ENCODE measurements around the gene GIMAP4.
"Not testable (repeated sequence)": the region's sequence is repeated elsewhere in the genome, so short reads cannot be mapped to it uniquely, and the experiment has no call there.

The GIMAP4 gene

DNA sequence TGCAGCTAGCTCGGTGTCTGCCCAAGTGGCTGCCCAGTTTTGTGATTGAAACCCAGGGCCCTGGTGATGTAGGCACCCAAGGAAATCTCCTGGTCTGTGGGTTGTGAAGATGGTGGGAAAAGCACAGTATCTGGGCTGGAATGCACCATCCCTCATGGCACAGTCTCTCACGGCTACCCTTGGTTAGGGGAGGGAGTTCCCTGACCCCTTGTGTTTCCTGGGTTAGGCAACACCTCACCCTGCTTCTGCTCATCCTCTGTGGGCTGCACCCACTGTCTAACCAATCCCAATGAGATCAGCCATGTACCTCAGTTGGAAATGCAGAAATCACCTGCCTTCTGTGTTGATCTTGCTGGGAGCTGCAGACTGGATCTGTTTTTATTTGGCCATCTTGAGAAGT lies 27.6 kb downstream of the GIMAP4 start:
- no peak overlapping the region for H3K4me3 ChIP-seq (ENCODE audit: low read depth, low read length)
- TF ChIP-seq, protein P1, sequence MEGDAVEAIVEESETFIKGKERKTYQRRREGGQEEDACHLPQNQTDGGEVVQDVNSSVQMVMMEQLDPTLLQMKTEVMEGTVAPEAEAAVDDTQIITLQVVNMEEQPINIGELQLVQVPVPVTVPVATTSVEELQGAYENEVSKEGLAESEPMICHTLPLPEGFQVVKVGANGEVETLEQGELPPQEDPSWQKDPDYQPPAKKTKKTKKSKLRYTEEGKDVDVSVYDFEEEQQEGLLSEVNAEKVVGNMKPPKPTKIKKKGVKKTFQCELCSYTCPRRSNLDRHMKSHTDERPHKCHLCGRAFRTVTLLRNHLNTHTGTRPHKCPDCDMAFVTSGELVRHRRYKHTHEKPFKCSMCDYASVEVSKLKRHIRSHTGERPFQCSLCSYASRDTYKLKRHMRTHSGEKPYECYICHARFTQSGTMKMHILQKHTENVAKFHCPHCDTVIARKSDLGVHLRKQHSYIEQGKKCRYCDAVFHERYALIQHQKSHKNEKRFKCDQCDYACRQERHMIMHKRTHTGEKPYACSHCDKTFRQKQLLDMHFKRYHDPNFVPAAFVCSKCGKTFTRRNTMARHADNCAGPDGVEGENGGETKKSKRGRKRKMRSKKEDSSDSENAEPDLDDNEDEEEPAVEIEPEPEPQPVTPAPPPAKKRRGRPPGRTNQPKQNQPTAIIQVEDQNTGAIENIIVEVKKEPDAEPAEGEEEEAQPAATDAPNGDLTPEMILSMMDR (IDR thresholded peaks at IDR 0.05; ENCODE audit: insufficient read depth, low read depth, low read length, missing control alignments): no peak
- no peak for DNase-seq (ENCODE audit: low read depth)

DNA sequence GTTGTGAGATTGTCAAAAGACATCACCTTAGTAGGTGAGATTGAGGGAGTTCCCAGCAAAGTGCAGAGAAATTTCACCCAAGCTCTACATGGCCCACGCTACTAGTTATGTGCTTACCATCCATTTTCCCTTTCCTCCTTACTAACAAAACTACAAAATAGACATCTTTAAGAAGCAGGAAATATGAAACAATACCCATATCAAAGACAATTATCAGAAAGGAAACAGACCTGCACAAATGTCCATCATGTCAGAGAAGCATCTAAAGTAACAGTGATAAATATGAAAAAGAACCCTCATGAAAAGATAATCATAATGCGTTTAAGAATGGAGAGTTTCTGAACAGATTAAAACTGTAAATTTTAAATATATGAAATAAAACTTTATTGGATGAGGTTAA lies 28.2 kb downstream of the GIMAP4 start:
- H3K4me3 ChIP-seq (ENCODE audit: low read depth, low read length): no peak overlapping the region
- DNase-seq (ENCODE audit: low read depth): no peak
- TF ChIP-seq, protein P1 (IDR thresholded peaks at IDR 0.05; ENCODE audit: insufficient read depth, low read depth, low read length, missing control alignments): no peak

DNA sequence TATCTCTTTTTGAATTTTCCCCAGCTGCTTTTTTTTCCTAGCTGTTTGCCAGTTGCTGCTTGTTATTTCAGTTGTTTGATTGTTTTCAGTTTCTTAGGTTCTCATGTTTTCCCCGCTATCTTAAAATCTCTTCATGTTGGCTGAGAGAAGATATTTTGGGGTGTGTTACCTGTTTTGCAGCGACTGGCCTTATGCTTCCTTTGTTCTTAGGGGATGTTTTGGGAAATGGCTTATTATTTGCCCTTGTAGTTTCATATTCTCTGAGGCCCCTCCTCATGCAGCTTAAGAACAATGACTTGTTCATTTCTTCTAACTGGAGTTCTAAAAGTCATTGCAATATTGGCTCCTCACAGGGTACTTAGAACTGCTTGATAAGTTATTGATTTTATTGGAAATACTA lies 36.4 kb downstream of the GIMAP4 start:
- H3K4me3 ChIP-seq (ENCODE audit: low read depth, low read length); DNase-seq (ENCODE audit: low read depth): not testable (repeated sequence)

DNA sequence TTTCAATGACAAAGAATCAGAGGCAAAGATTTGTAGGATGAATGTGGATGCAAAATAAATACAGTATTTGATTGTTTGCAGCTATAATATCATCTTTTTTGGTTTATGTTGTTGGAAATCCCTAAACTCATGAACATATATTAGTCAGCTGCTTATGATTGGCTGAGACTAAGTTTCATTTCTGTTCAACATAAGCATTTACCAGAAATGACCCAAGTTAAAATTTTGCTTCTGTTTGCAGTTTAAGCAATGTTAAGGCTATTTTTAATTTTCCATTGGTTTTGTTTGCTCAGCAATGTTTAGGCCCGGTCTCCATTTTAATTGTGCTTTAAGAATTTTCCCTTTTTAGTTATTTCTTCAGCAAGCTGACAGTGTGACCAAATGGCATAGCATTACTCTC lies 43.0 kb downstream of the GIMAP4 start:
- no peak overlapping the region for H3K4me3 ChIP-seq (ENCODE audit: low read depth, low read length)
- TF ChIP-seq, protein P1 (IDR thresholded peaks at IDR 0.05; ENCODE audit: insufficient read depth, low read depth, low read length, missing control alignments): no peak
- no peak for DNase-seq (ENCODE audit: low read depth)

DNA sequence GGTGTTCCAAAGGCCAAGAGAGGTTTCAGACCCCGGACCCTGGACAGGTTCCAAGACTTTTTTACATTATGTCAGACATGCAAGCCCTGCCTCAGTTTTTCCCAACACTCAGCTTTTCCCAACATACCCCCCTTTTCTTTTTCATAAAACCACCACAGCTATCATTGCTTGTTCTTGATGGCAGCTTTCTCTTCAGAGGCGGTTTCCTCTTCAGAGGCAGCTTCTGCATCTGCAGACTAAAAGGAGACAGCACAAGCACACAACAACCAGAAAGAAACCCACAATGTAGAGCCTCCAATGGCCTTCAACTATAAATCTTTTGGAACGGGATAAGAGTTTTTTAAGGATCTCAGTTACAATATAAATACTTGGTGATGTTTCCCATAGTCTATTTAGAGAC lies 45.7 kb downstream of the GIMAP4 start:
- TF ChIP-seq, protein P1 (IDR thresholded peaks at IDR 0.05; ENCODE audit: insufficient read depth, low read depth, low read length, missing control alignments): no peak
- no peak overlapping the region for H3K4me3 ChIP-seq (ENCODE audit: low read depth, low read length)
- no peak for DNase-seq (ENCODE audit: low read depth)

DNA sequence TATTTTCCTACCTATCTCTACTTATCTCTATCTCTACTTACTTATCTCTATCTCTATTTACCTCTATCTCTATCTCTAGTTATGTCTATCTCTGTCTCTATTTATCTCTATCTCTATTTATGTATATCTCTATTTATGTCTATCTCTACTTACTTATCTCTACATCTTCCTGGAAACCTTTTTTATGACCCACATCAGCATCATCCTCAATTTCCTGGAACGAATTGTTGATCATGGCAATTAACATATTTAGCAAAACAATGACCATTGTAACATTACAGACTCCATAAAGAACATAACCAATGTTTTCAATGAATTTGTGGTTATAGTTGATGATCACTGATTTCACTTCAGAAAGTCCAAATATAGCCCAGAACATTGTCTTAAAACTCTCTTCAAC lies 46.7 kb downstream of the GIMAP4 start:
- TF ChIP-seq, protein P1 (IDR thresholded peaks at IDR 0.05; ENCODE audit: insufficient read depth, low read depth, low read length, missing control alignments): no peak
- no peak overlapping the region for H3K4me3 ChIP-seq (ENCODE audit: low read depth, low read length)
- no peak for DNase-seq (ENCODE audit: low read depth)

DNA sequence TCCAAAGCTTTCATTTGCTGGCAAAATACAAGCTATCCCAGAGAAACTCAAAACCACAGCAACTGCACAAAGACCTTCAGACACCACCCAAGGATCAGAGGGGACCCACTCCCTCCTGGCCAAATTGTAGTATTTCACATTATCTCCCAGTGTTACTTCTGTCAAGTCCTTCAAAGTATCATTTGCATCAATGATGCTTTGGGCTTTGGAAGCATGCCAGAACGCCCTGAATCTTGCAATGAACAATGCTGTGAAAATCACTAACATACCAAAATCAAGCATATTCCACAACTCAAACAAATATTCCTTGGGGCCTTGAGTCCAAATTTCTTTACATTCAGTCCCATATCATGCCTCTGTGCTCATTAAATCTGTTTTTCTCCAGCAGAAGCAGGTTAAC lies 47.2 kb downstream of the GIMAP4 start:
- not testable (repeated sequence) for DNase-seq (ENCODE audit: low read depth)

DNA sequence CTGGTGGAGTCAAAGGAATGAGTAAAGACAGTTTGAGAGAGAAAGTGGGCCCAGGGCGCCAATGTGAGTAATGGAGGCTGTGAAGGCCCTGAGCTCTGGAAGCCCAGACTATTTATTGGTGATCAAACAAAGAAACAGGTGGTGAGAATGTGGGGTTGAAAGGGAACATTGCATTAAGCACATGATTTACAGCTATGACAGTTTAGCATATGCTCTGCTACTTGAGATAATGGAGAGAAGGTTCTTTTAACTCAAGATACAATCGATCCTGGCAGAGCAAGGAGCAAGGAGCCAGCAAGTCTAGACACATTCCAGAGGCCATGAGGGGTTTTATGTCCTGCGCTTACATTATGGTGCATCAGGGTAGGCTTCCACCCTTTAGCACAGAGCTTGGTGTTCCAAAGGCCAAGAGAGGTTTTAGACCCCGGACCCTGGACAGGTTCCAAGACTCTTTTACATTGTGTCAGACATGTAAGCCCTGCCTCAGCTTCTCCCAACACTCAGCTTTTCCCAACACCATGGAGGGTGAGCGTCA lies 48.1 kb downstream of the GIMAP4 start:
- not testable (repeated sequence) for DNase-seq (ENCODE audit: low read depth); H3K4me3 ChIP-seq (ENCODE audit: low read depth, low read length)

More for the DNA sequence above, 47.2 kb downstream of the GIMAP4 start:
- H3K4me3 ChIP-seq (ENCODE audit: low read depth, low read length): not testable (repeated sequence)

DNA sequence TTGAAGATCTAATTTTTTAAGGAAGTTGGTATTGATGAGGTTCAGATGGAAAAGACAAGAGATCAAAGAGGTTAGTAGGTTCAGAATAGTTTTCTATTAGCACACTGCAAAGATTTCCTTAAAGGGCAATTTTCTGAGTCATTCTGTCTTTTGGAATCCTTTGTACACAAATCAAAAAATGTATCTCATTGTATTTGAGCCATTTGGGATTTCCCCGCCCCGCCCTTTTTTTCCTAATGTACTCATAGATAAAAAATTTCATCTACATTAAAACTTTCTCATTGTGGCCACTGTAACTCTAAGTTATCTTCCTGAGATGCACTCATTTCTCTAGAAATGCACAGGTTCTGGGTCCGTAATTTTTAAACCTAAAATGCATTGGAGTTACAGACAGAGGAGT lies 52.9 kb downstream of the GIMAP4 start:
- DNase-seq (ENCODE audit: low read depth): no peak
- TF ChIP-seq, protein P1 (IDR thresholded peaks at IDR 0.05; ENCODE audit: insufficient read depth, low read depth, low read length, missing control alignments): no peak
- no peak overlapping the region for H3K4me3 ChIP-seq (ENCODE audit: low read depth, low read length)
